DMS153 treated with DMSO at 0.1 percent for 48 hours (cell line): Measurements from ENCODE around the gene DNAAF1.
"Not testable (repeated sequence)": the region's sequence is repeated elsewhere in the genome, so short reads cannot be mapped to it uniquely, and the experiment has no call there.

ENCODE experiments used
- DNase-seq: peaks from one replicate; lab custom pipeline; 2025; ENCODE audit not compliant: unreplicated experiment; lab: John Stamatoyannopoulos, UW

Gene DNAAF1

DNA sequence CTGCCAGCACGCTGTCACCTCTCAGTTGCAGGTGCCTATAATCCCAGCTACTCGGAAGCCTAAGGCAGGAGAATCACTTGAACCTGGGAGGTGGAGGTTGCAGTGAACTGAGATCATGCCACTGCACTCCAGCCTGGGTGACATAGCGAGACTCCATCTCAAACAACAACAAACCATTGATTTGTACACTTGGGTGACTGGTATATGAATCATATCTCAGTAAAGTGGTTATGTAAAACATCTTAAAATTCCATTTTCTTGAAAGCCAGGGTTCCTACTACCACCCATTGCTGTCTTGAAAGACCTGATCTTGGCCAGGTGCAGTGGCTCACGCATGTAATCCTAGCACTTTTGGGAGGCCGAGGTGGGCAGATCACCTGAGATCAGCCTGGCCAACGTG lies 60.0 kb downstream of the DNAAF1 start:
- DNase-seq, result not testable (repeated sequence)

DNA sequence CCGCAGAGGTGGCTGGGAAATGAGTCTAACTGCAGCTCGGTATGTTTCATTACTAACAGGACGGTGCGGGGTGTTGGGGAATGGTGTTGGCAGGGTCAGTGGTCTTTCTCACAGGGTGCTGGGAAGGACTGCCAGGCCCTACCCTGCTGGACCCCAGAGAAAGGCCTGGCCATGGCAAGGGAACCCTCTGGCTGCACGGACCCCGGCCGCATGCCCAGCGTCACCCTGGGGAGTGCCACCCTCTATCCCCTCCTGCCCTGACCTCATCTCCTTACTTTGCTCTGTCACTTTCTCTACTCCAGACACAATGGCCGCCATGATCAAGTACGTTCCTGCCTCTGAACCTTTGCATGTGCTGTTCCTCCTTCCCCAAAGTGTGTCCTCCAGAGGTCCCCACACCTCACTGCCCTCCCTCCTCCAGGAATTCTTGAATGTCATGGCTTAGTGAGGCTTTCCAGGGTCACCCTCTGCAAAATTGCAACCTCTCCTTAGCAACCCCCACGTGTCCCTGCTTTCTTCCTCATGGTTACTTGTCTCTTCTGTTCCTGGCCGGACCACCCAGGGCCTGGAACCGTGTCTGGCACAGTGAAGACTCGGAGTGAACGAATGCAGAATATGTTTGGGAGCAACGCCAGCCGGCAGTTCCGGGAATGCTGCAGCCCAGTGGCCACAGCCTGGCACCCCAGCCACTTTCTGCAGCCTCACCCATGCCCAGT lies 61.0 kb downstream of the DNAAF1 start:
- DNase-seq, result no peak

DNA sequence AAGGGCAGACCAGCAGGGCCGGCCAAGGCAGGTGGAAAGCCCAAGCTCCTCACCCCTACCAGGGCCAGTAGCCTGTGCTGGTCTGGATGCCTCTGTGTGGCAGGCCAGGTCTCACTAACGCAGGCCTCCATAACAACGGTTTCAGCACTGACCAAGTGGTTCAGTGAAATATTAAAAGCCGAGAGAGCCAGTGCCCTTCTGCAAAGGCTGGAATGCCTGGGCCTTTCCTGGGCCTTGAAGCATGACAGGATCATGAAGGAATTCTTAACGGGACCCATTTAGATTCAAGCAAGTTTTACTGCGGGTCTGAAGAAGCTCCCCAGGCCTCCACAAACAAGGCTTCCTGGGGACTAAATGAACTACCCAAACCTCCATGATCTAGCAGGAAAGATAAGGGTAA lies 62.1 kb downstream of the DNAAF1 start:
- DNase-seq, result no peak

DNA sequence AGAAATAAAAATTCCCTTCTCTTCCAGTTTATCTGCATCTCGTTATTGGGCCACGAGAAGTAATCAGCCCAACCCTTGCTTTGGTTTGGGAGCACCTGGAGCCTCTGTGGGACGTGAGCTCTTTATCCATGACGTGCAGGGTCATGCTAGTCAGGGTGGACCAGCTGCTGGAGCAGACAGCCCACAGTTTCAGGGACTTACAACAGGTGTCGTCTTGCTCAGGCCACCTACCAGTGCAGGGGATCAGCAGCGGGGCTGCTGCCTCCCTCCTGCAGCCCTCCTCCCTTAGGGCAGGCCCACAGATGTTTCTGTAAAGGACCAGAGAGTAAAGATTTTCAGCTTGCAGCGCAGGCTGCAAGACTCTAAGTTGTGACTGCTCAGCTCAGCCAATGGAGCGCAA lies 62.8 kb downstream of the DNAAF1 start:
- no peak for DNase-seq

DNA sequence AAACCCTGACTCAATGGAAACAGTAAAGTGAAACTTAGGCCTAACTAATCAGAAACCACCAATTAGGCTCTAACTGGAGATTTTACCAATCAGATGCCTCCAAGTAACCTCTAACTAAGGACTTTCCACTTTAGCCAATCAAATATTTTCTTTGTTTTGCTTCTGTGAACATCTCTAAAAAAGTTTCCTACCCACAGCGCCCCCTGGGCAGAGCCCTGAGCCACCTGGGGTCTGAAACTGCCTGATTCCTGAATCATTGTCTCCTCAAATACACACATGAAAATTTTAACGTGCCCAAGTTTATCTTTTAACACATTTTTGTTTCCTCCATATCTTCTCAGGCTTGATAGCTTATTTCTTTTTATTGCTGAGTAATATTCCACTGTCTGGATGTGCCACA lies 64.9 kb downstream of the DNAAF1 start:
- DNase-seq, result no peak

DNA sequence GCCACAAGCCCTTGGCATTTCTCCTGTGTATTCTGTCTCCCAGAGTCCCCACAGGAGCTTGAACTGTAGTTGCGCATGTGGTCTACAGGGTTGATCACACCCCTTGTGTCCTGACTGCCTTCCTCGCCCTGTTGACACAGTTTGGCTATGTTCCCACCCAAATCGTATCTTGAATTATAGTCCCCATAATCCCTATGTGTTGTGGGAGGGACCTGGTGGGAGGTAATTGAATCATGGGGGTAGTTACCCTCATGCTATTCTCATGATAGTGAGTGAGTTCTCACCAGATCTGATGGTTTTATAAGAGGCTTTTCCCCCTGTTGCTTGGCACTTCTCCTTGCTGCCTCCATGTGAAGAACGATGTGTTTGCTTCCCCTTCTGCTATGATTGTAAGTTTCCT lies 67.0 kb downstream of the DNAAF1 start:
- no peak for DNase-seq

DNA sequence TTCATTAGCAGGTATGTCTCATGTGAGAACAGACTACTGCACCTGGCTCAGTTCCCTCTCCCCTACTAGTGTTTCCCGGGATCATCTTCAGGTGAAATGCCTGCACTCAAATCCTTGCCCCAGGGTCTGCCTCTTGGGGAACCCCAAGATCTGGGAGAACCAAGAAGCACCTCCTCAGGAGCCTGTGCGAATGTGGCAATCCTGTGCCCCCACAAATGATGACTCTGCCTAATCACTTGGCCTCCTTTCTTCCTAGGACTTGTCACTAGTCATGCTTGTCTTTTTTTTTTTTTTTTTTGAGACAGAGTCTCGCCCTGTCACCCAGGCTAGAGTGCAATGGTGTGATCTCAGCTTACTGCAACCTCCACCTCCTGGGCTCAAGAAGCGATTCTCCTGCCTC lies 67.5 kb downstream of the DNAAF1 start:
- no peak for DNase-seq

DNA sequence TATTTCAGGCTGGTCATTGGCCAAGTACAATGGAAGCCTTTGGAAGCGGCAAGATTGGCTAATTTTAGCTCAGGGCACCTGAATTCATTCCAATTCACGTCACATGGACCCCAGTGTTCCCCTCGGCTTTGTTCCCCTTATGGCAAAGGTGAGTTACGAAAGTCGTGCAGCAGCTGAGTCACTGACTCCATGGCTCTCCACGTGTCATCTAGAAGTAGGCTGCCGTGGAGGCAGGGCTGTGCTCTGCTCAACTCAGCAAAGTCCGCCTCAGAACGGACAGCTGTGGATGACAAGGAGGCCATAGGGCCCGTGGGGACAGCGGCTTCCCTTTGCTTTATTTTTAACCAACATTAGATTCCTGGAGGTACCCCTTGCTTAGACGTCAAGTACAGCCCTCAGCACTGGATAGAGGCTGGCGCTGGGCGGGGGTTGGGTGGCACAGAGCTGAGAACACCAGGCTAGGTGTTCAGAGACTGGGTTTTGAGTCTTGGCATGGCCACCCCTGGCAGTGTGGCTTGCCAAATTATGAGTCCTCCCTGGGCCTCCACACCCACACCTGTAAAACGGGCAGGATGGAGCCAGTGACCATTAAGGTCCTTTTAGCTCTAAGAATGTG lies 69.5 kb downstream of the DNAAF1 start:
- no peak for DNase-seq

DNA sequence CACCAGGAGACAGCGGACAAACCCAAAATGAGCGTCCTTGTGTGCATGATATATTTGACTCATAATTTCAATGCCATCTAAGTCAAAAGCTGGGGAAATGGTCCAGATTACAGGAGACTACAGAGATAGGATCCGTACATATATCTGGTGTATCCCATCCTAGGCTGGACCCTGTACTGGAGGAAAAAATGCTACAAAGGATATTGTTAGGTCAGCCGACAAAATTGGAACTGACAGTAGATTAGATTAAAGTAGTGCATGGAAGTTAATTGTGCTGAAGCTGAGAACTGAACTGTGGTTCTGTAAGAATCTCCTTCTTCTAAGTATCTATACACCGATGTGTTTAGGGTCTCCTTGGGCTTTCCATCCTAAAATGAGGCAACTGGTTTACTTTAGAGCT lies 70.4 kb downstream of the DNAAF1 start:
- no peak for DNase-seq

DNA sequence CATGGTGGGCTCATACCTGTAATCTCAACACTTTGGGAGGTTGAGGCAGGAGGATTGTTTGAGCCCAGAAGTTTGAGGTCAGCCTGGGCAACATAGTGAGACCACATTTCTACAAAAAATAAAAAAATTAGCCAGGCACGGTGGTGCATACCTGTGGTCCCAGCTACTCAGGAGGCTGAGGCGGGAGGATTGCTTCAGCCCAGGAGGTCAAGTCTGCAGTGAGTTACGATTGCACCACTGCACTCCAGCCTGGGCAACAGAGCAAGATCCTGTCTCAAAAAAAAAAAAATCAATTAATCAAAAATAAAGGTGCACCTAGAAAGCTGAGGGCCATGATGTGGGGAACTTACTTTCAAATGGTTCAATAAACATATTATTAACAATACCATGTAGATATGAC lies 71.0 kb downstream of the DNAAF1 start:
- DNase-seq, result not testable (repeated sequence)

DNA sequence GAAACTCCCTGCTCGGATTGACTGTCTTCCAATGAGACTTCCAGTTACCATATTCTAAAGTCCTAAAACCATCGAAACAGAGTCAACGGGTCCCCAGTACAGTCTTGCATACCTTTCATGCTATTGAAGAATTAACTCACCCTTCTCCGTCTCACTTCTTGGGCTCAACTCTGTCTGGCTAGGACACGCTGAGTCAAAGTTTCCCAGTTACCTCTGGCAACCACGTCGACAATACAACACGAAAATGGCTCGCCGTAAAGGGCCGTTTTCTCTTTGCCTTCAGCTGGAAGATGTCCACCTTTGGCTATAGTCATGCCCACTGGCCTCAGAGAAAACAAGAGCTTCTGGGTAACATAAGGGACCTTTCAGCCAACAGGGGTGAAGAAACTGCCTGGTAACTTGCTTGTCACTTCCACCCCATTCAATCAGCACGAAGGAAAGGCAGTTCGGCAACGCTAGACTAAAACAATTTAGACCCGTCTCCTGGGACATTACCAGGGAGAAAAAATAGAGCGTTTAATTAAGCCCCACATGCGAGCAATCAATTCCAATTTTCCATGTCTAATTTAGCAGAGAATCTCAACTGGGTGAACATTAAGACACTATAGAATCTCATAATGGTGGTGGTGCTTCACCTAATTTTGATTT lies 73.2 kb downstream of the DNAAF1 start:
- DNase-seq, result no peak

DNA sequence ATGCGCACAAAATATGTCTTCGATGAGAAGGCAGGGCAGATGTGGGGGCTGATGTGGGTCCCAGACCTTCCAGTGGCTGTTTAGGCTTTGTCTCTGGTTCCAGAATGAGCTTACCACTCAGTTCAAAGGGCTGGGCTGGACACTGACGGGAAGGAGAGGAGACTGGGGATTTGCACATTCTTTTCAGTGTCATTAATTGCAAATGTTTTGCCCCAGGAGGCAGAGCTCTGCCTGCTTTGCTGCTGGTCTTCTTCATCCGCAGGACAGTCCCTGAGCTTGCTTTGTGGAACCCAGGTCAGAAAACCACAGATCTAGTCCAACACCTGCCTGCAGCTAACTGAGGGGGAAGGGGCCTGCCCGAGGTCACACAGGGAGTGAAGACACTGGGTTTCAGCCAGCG lies 73.8 kb downstream of the DNAAF1 start:
- no peak for DNase-seq

DNA sequence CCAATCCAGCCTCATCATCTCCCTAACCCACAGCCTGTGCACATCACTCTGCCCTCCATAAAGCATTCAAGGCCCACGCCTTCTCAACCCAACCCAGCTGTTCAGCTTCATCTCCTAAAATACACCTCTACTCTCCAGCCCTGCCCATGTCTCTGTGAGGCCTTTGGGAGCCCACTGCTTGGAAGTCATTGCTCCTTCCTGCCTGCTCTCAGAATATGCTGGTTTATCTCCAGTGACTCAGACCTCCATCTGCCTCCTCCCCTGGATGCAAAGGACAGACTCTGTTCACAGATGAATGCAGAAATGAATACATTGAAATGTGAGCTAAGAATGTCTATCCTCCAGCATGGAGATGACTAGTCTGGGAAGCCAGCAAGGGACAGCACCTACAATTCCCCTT lies 75.7 kb downstream of the DNAAF1 start:
- no peak for DNase-seq

DNA sequence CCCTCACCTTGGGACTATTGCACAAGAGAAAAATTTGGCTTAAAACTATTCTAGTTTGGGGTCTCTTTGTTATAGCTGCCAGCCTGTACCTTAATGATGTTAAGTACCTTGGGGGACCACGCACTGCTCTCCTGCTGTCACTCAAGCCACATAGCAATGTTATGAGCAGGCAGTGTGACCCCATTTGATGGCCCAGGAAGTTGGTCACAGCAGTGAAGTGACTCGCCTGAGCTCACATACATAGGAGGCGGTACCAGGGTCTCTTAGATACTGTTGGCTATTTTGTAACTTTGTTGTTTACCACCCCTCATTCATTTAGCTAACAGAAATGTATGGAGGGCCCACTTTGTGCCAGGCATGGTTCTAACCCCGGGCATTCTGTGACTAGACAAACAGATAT lies 78.3 kb downstream of the DNAAF1 start:
- no peak for DNase-seq

DNA sequence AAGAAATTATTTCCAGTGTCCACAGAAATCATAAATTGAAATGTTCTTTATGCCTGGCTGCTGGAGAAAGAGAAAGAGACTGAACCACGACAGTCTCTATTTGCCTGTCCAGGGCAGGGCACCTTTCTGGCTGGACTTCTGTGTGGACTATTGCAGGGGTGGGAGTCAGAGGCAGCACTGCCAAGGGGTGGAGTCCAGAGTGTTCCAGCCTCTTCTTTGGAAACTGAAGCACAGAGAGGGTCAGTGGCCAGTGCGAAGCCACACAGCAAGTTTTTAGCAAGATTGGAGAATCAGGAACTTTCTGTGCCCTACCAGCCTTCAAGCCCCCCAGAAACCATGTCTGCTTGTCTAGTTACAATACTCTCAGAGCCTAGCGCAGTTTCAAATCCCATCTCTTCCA lies 79.4 kb downstream of the DNAAF1 start:
- DNase-seq, result no peak

DNA sequence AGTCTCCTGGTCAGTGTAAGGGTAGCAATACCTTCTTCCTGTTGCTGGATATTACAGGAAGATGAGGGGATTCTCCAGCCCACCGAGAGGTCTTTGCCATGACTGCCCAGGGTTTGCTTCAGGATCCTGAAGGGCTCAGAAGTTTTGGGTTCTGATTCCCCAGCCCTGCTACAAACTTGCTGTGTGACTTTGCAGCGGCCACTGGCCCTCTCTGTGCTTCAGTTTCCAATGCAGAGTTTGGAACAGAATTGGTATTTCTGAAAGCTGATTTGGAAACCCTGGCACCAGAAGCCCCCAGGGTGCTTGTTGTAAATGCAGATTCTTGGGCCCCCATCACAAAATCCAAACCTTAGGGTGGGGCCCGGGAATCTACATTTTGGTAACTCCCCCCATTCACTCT lies 80.0 kb downstream of the DNAAF1 start:
- no peak for DNase-seq

DNA sequence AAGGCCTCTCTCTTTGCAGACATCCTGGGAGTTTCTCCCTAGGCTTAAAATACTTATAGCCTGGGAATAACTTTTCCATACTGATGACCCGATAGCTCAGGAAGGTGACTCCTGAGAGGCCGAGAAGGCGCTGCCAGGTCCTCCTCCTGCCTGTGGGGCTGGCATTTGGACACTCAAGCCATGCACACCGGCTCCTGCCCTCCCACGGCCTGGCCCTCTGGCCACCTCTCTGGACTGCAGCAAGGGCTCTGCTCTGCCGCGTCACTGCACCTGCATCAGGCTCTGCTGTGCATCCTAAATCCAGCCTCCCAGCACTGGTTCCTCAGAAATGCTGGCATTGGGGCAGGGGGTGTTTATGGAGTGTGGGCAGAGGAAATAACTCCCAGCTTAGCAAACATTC lies 80.5 kb downstream of the DNAAF1 start:
- no peak for DNase-seq

DNA sequence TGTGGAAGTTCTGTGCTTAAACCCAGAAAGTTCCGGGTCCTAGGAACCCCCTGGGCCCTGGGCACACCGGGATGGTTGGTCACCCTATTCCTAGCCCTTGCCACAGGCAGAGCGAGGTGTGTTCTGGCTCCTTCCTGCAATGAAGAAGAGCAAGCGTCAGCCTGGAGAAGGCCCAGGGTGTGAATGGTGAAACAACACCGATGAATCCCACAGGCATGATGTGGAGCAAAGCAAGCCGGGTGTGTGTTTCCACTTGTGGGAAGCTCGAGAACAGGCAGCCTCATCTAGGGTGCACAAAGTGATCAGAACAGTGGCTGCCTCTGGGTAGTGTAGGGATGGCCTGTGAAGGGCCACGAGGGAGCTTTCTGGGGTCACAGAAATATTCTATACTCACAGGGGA lies 80.9 kb downstream of the DNAAF1 start:
- no peak for DNase-seq
